H9 (cell line): Measurements from ENCODE around the gene RETREG3. TPM values are rescaled to one million over a fixed set of nuclear protein-coding genes. Genes with fewer than 3 reads are reported as not detected.

Source experiments
- DNase-seq: peaks from one replicate; pipeline ENCODE4 v3.0.0-alpha.2; 2017
- H2AFZ ChIP-seq: one replicate; pipeline ENCODE4 v1.6.1; 2013; ENCODE audit warnings: mild to moderate bottlenecking, low read length, control low read depth, moderate library complexity
- H2AK5ac ChIP-seq: 2 replicates; pipeline ENCODE4 v1.6.1; 2013; ENCODE audit warnings: low read length, control low read depth, mixed read lengths; ENCODE audit not compliant: insufficient read length
- H2BK120ac ChIP-seq: one replicate; pipeline ENCODE4 v1.6.1; 2013; ENCODE audit warnings: low read depth, mild to moderate bottlenecking, low read length, control low read depth, inconsistent platforms; ENCODE audit not compliant: poor library complexity, severe bottlenecking
- H2BK12ac ChIP-seq: 2 replicates; pipeline ENCODE4 v1.6.1; 2013; ENCODE audit warnings: low read length, control low read depth, mixed read lengths, low read depth; ENCODE audit not compliant: insufficient read length
- H2BK15ac ChIP-seq: 2 replicates; pipeline ENCODE4 v1.6.1; 2013; ENCODE audit warnings: low read depth, low read length, control low read depth
- H2BK20ac ChIP-seq: one replicate; pipeline ENCODE4 v1.6.1; 2013; ENCODE audit warnings: low read depth, mild to moderate bottlenecking, low read length, control low read depth, inconsistent platforms; ENCODE audit not compliant: poor library complexity, severe bottlenecking
- H2BK5ac ChIP-seq: 2 replicates; pipeline ENCODE4 v1.6.1; 2013; ENCODE audit warnings: low read length, control low read depth, mixed read lengths; ENCODE audit not compliant: insufficient read length
- H3K14ac ChIP-seq: 2 replicates; pipeline ENCODE4 v1.6.1; 2013; ENCODE audit warnings: low read length, control low read depth; ENCODE audit not compliant: insufficient read depth
- H3K18ac ChIP-seq: 2 replicates; pipeline ENCODE4 v1.6.1; 2013; ENCODE audit warnings: low read depth, mild to moderate bottlenecking, mixed read lengths, low read length, control low read depth; ENCODE audit not compliant: insufficient read length
- H3K23ac ChIP-seq: 2 replicates; pipeline ENCODE4 v1.6.1; 2013; ENCODE audit warnings: low read length, control low read depth, mixed read lengths, low read depth; ENCODE audit not compliant: insufficient read length
- H3K23me2 ChIP-seq: 2 replicates; pipeline ENCODE4 v1.6.1; 2013; ENCODE audit warnings: low read depth, mild to moderate bottlenecking, mixed read lengths, low read length, control low read depth; ENCODE audit not compliant: insufficient read length, poor library complexity, severe bottlenecking
- H3K27ac ChIP-seq: 2 replicates; pipeline ENCODE4 v1.5.1; 2013; ENCODE audit warnings: low read length, control low read depth, mixed read lengths, low read depth; ENCODE audit not compliant: insufficient read length
- H3K27me3 ChIP-seq: 2 replicates; pipeline ENCODE4 v1.6.1; 2013; ENCODE audit warnings: low read length, control low read depth, inconsistent platforms; ENCODE audit not compliant: insufficient read depth
- H3K4ac ChIP-seq: 2 replicates; pipeline ENCODE4 v1.6.1; 2013; ENCODE audit warnings: low read depth, mild to moderate bottlenecking, control low read depth, inconsistent platforms, low read length, moderate library complexity
- H3K4me1 ChIP-seq: 2 replicates; pipeline ENCODE4 v1.6.1; 2013; ENCODE audit warnings: low read length, control low read depth, inconsistent platforms; ENCODE audit not compliant: insufficient read depth
- H3K4me2 ChIP-seq: 2 replicates; pipeline ENCODE4 v1.6.1; 2013; ENCODE audit warnings: low read length, control low read depth, mixed read lengths; ENCODE audit not compliant: insufficient read length, insufficient read depth
- H3K56ac ChIP-seq: 2 replicates; pipeline ENCODE4 v1.6.1; 2013; ENCODE audit warnings: low read depth, mild to moderate bottlenecking, mixed read lengths, low read length, control low read depth; ENCODE audit not compliant: insufficient read length
- H3K79me1 ChIP-seq: 2 replicates; pipeline ENCODE4 v1.6.1; 2013; ENCODE audit warnings: low read depth, mild to moderate bottlenecking, moderate library complexity, low read length, control low read depth, inconsistent platforms; ENCODE audit not compliant: insufficient read depth, poor library complexity, severe bottlenecking
- H3K79me2 ChIP-seq: 2 replicates; pipeline ENCODE4 v1.6.1; 2013; ENCODE audit warnings: low read length, control low read depth, inconsistent platforms; ENCODE audit not compliant: insufficient read depth
- H3K9ac ChIP-seq: 2 replicates; pipeline ENCODE4 v1.6.1; 2013; ENCODE audit warnings: low read length, control low read depth, mixed read lengths; ENCODE audit not compliant: insufficient read length; ENCODE audit errors: extremely low read depth
- H3K9me3 ChIP-seq: one replicate; pipeline ENCODE4 v1.6.1; 2013; ENCODE audit warnings: low read depth, low read length, inconsistent platforms; ENCODE audit not compliant: control insufficient read depth
- H3T11ph ChIP-seq: one replicate; pipeline ENCODE4 v1.6.1; 2013; ENCODE audit warnings: mild to moderate bottlenecking, low read length, control low read depth, inconsistent platforms
- H4K20me1 ChIP-seq: one replicate; pipeline ENCODE4 v1.6.1; 2013; ENCODE audit not compliant: control insufficient read depth, insufficient read length, insufficient read depth
- H4K5ac ChIP-seq: 2 replicates; pipeline ENCODE4 v1.6.1; 2013; ENCODE audit warnings: low read depth, mild to moderate bottlenecking, mixed read lengths, low read length, control low read depth; ENCODE audit not compliant: insufficient read length
- H4K8ac ChIP-seq: replicated peaks from 2 replicates; pipeline ENCODE4 v1.6.1; 2013; ENCODE audit warnings: low read length, control low read depth, mixed read lengths, low read depth; ENCODE audit not compliant: insufficient read length
- H4K91ac ChIP-seq: 2 replicates; pipeline ENCODE4 v1.6.1; 2013; ENCODE audit warnings: low read depth, mild to moderate bottlenecking, moderate library complexity, mixed read lengths, low read length, control low read depth; ENCODE audit not compliant: insufficient read length
- H3K27ac Mint-ChIP-seq, 3 experiments: 2 replicates in 2 of 3; 3 replicates in 1 of 3; pipeline ENCODE4 v1.8.0; 2020 to 2021; ENCODE audit warnings: mixed read lengths in 3 of 3, mild to moderate bottlenecking in 1 of 3, moderate library complexity in 1 of 3
- H3K27me3 Mint-ChIP-seq: 2 replicates; pipeline ENCODE4 v1.8.0; 2021; ENCODE audit warnings: low read depth, mild to moderate bottlenecking, moderate library complexity, mixed read lengths
- H3K36me3 Mint-ChIP-seq, 3 experiments: 2 replicates in 2 of 3; 3 replicates in 1 of 3; pipeline ENCODE4 v1.8.0; 2020 to 2021; ENCODE audit warnings: low read depth in 3 of 3, mixed read lengths in 3 of 3; ENCODE audit not compliant: insufficient read depth in 1 of 3
- H3K4me1 Mint-ChIP-seq, 2 experiments: 2 replicates each; pipeline ENCODE4 v1.8.0; 2020; ENCODE audit warnings: mixed read lengths in 2 of 2
- H3K4me3 Mint-ChIP-seq, 2 experiments: 2 replicates in 1 of 2; 3 replicates in 1 of 2; pipeline ENCODE4 v1.8.0; 2020 to 2021; ENCODE audit warnings: mild to moderate bottlenecking in 2 of 2, mixed read lengths in 2 of 2, moderate library complexity in 1 of 2
- H3K9me3 Mint-ChIP-seq, 2 experiments: 2 replicates in 1 of 2; 3 replicates in 1 of 2; pipeline ENCODE4 v1.8.0; 2020; ENCODE audit warnings: mild to moderate bottlenecking in 2 of 2, mixed read lengths in 2 of 2, moderate library complexity in 1 of 2
- WGBS: extraction: QIAGEN DNeasy Blood & Tissue Kit; methylation state at CpG from one replicate; pipeline ENCODE4 v1.1.7; 2013; ENCODE audit warnings: missing lambda C conversion rate, low lambda C conversion rate, mixed read lengths; ENCODE audit not compliant: insufficient read length; ENCODE audit errors: extremely low coverage; 5-methylcytosine and 5-hydroxymethylcytosine counted together
- total RNA-seq: library from RNA; stranded (reverse); gene quantifications from 2 replicates; pipeline ENCODE4 v1.2.1, GENCODE V29; 2021
- TF ChIP-seq, protein P1 (sequence below): fragments of 200-600 bp; sonication (generic); conservative IDR thresholded peaks from 3 replicates; pipeline ENCODE4 v1.8.0; 2021; ENCODE audit warnings: antibody characterized with exemption, mild to moderate bottlenecking

RETREG3 gene
- total RNA-seq, 1 experiment from 2014 or later = 47.3 TPM

DNA sequence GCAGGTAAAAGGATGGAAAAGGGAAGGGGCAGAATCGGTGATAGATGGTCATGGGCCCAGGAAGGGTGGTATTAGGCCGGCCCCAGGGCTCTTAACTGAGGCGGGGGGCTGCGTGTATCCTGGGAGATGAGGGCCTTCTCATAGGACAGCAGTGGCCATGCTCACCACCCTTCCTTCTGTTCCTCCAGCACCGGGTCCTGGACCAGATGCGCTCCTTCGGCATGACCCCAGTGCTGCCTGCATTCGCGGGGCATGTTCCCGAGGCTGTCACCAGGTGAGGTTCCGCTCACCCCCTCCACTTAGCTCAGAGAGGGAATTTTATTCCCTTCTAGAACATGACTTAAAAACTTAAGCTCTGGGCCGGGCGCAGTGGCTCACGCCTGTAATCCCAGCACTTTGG, 70.7 kb downstream of the RETREG3 start:
- no peaks in the 10 kb centered on the region; the same call in 1 of the 2 replicates for H3K4me1 ChIP-seq
- no peak overlapping the region for H2BK5ac ChIP-seq
- no peak overlapping the region for H3K4me2 ChIP-seq
- no peak for DNase-seq
- Mint-ChIP-seq H3K4me3 (no peak overlapping the region), H3K4me1 (peaks cover 11 to 19% of the 10 kb centered on the region in 2 experiments), H3K27ac (no peak overlapping the region), H3K27me3 (peaks cover 9% of the 10 kb centered on the region), H3K36me3 (peaks cover 0 to 29% (median 22%) of the 10 kb centered on the region in 3 experiments; a peak in 6 of 7 replicates), H3K9me3 (no peaks in the 10 kb centered on the region)
- no peak overlapping the region for H2BK120ac ChIP-seq
- H3K4ac ChIP-seq = no peak overlapping the region
- WGBS = no CpG with 5 or more reads among the region's 14 CpGs
- H3K9me3 ChIP-seq = no peaks in the 10 kb centered on the region
- H3K23me2 ChIP-seq = peaks cover 5% of the 10 kb centered on the region
- TF ChIP-seq, protein P1, sequence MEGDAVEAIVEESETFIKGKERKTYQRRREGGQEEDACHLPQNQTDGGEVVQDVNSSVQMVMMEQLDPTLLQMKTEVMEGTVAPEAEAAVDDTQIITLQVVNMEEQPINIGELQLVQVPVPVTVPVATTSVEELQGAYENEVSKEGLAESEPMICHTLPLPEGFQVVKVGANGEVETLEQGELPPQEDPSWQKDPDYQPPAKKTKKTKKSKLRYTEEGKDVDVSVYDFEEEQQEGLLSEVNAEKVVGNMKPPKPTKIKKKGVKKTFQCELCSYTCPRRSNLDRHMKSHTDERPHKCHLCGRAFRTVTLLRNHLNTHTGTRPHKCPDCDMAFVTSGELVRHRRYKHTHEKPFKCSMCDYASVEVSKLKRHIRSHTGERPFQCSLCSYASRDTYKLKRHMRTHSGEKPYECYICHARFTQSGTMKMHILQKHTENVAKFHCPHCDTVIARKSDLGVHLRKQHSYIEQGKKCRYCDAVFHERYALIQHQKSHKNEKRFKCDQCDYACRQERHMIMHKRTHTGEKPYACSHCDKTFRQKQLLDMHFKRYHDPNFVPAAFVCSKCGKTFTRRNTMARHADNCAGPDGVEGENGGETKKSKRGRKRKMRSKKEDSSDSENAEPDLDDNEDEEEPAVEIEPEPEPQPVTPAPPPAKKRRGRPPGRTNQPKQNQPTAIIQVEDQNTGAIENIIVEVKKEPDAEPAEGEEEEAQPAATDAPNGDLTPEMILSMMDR = no peak
- no peak overlapping the region for H3K27ac ChIP-seq
- H3K56ac ChIP-seq = no peak overlapping the region
- H2BK15ac ChIP-seq = no peak overlapping the region
- H4K20me1 ChIP-seq = no peaks in the 10 kb centered on the region
- no peak overlapping the region for H3K9ac ChIP-seq
- H3K79me1 ChIP-seq = no peaks in the 10 kb centered on the region
- H4K91ac ChIP-seq = no peak overlapping the region
- H3K18ac ChIP-seq = no peak overlapping the region
- no peak overlapping the region for H3T11ph ChIP-seq
- no peaks in the 10 kb centered on the region for H3K79me2 ChIP-seq
- no peak overlapping the region for H3K14ac ChIP-seq
- no peaks in the 10 kb centered on the region for H3K27me3 ChIP-seq
- no peak overlapping the region for H2BK20ac ChIP-seq
- no peak overlapping the region for H4K8ac ChIP-seq
- no peak overlapping the region for H2AK5ac ChIP-seq
- H4K5ac ChIP-seq = no peak overlapping the region
- no peak overlapping the region for H2BK12ac ChIP-seq
- no peak overlapping the region for H3K23ac ChIP-seq
- H2AFZ ChIP-seq = no peak overlapping the region
